ENCODE results near the gene SASH3.

Gene SASH3

DNA sequence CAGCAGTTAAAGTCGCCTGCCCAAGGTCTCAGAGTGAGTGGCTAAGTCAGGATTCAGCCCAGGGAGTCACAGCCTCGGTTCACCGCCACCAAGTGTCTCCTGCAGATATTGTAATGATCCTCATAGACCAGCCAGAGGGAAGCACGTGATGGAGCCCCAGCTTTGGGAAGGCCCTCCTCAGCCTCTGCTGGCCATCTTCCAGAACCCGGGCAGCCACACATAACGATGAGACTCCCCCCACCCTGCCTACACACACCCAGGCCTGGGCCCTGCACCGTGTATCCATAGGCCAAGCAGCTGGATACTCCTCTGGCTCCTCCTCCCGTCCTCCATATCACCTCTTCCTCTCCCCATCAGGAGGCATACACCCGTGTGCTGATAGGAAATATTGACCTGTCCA lies 19.6 kb upstream of the SASH3 start:
- DNase-seq: no peak

GRCh38 chrX:129760981-129761380 lies 18.8 kb upstream of the SASH3 start:
- DNase-seq: no peak

- DNase-seq: no peak
These were observed 18.2 kb upstream of the SASH3 start for GRCh38 chrX:129761596-129761995.

GRCh38 chrX:129762448-129762847 lies 17.3 kb upstream of the SASH3 start:
- DNase-seq: no peak

DNA sequence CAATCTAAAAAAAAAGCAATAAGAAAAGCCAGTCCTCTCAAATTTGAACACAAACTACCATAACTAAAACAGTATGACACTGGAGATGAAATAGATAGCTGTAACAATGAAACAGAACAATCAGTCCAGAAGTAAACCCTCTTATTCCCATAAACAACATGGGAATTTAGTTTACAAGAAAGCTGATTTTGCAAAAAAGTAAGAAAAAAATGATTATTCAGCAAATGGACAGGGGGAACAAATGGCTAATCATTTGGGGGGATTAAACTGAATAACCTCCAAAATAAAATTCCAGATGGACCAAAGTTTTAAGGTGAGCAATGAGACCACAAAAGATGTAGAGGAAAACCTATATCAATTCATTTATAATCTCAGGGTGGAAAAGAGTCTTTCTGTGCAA lies 16.1 kb upstream of the SASH3 start:
- DNase-seq: no peak

GRCh38 chrX:129768186-129768585 lies 11.6 kb upstream of the SASH3 start:
- DNase-seq: no peak

GRCh38 chrX:129768586-129769466 lies 10.9 kb upstream of the SASH3 start:
- DNase-seq: no peak

DNA sequence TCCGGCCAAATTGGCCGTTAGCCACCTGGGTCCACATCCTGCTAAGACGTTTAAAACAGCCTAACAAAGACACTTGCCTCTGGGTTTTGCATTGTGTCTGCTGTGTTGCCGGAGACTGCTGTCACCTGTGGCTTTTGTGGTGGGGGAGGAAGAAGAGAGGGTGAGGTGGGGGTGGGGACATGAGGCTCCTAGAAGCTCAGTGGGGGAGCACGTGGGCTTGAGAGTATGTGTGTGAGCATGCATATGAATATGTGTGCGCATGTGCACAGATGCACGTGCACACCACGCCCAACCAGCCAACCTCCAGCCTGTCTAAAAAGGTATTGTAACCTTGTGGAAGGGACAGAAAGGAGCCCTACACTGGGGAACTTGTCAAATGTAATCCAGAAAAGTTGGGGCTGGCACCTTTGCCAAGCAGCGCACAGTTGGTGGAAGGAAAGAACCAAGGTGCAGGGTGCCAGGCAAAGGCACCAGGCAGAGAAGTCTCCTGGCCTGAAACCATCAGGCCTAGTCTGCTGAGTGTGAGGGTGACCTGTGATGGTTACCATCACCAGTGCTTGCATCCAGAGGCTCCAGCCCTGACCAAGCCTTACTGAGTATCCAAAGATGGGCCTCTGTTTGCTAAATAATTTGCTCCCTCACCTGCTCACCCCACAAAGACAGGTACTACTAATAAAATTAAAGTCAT lies 10.1 kb upstream of the SASH3 start:
- DNase-seq: no peak

DNA sequence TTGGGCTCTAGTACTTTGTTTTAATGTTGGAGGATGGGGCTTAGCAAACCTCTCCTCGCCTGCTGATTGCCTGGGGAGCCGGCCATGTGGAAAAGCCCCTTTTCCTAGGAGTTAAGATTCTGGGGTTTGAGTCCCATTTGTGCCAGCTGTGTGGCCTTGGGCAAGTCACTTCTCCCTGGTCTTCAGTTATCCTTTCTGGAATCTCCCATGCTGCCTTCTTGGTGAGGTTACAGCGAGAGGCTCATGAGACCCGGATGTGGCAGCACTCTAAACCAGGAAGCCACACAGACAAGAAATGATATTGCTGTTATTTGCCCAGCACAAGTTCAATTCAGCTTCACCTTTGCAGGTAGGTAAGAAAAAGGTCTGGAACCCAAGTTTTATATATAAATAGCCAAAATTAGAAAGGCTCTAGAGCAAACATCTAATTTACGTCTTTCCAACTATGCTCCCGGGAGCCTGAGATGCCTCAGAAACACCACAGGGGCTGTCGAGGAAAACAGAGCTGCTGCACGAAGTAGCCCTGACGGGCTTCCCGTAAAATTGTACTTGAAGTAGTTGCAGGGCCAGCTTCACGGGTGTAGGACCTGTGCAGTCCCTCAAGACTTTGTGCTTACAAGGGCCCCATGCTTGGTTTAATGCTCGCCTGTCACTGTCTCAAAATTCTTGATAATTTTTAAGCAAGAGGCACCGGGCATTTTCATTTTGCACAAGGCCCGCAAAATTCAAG lies 8.3 kb upstream of the SASH3 start:
- no peak for DNase-seq

GRCh38 chrX:129772796-129773431 lies 6.8 kb upstream of the SASH3 start:
- no peak for DNase-seq

GRCh38 chrX:129773649-129774458 lies 5.9 kb upstream of the SASH3 start:
- DNase-seq: no peak

GRCh38 chrX:129777218-129778030 lies 2.3 kb upstream of the SASH3 start:
- DNase-seq: no peak

DNA sequence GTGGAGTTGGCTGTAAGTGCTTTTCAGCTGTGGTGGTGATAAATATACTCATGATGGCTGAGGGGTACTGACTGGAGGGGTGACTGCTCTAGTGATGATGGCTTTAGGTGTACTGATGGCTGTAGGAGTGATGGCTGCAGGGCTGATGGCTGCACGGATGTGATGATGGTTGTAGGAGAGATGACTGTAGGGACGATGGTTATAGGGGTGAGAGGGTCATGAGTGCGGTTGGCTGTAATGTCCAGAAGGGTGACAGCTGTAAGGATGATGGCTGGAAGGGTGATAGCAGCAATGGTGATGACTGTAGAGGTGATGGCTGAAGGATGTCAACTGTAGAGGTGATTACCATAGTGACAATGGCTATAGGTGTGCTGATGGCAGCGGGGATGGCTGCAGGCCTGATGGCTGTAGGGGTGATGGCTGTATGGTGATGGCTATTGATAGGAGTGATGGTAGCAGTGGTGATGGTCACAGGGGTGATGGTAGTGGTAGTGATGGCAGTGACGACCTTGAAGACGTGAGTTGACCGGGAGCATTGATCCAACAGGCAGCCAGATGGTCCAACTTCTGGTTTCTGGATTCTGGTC lies 570 bp upstream of the SASH3 start:
- no peak for DNase-seq

- no peak for DNase-seq
These were observed 824 bp downstream of the SASH3 start for GRCh38 chrX:129780441-129781105.

DNA sequence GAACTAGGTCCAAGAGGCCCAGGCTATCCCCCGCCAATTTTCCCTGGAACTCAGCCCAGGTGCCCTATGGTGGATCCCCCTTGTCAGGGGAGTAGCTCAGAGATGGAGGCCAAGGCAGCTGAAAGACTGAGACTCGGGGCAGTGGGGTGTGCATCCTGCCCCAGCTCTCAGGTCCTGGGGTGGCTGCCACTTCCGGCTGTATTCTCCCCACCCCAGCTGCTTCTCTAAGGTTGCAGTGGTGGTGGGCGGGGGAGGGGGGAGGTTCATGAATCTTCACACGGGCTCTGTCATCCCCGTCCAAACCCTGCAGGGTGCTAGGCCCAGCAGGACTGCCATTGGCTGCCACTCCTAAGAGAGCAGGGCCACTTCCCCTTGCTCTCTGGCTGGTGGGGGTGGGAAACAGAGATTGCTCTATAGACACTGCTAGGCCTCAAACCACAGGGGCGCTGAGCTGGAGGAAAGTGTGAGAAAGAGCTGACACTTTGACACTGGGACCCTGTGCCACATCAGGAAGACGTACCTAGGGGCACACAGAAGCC lies 1.5 kb downstream of the SASH3 start:
- no peak for DNase-seq

DNA sequence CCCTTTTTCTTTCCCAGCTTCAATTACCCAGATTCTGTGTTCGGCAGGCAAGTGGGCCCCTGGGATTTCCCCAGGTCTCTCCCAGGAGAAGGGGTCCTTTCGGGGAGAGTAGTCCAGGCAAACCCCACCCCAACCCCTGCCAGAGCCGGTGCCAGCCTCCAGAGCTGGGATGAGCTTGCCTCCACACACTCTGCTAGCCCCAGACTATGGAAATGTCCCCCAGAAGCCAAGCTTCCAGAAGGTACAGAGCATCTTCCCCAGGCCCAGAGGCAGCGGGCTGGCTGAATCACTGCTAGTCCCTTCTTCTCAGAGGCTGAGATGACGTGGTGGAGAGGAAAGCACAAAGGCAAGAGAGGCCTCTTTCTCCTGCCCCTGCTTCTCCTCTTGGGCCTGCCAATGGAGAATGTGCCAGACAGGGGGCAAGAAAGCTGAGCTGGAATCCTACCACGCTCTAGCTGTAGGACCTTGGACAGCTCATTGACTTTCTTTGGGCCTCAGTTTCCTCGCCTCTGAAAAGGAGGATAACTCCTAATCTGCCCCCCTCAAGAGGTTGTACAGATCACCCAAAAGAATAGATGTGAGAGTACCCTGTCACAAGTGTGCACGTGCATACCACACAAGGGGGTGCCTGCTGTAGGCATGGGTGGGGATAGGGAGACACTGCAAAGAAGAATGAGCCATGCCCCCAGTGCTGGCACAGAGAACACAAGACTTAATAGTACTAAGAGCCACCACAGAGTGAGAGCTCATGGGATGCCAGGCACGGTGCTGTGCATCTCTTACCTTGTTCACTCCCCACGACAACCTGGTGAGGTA lies 2.1 kb downstream of the SASH3 start:
- no peak for DNase-seq

GRCh38 chrX:129782706-129783105 lies 3.0 kb downstream of the SASH3 start:
- no peak for DNase-seq

DNA sequence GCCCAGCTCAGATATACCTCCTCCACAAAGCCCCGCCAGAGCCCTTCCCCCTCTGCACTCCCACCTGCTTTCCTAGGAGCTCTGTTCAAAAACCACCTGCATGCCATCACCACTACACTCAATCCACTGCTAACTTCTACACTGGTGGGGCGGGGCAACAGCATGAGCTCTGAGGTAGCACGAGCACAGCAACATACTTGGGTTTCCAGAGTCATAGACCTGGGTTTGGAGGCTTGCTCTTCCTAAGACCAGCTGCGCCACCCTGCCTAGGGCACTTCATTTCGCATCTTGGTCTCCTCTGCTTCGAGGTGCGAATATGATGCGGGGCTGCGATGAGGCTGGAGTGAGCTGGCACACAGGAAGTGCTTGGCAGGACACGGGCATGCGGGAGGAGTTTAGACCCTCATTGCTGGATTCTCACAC lies 3.6 kb downstream of the SASH3 start:
- DNase-seq: no peak

DNA sequence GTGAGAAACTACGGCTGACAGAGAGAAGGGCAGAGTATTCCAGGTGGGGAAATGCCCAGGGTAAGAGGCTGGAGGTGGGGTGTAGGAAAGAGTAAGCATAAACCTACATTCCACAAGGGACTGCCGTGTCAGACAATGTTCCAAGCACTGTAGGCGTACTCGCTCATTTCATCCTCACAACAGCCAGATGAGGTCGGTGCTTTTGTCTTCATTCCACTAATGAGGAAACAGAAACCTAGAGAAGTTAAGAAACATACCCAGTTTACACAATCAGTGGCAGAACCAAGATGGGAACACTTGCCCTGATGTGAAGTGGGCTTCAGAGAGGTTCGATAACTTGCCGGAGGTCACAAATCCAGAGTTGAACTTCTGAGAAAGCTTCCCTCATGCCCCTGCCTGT lies 4.6 kb downstream of the SASH3 start:
- no peak for DNase-seq

Data from NCI-H1436 (cell line).